Left renal cortex interstitium (tissue), 4 donors: Measurements from ENCODE around the gene VPS18. TPM values are rescaled to one million over a fixed set of nuclear protein-coding genes. Genes with fewer than 3 reads are reported as not detected.
"Not testable (repeated sequence)": the region's sequence is repeated elsewhere in the genome, so short reads cannot be mapped to it uniquely, and the experiment has no call there.

ENCODE experiments used
- DNase-seq, 4 donors: peaks; one replicate each; pipeline ENCODE4 v3.0.0-alpha.2; 2013; ENCODE audit warnings: low read depth in 4 of 4, low spot score in 2 of 4, missing footprints in 1 of 4
- polyA plus RNA-seq, 4 donors: library from polyadenylated mRNA; unstranded; fragments of 120-200 nt; gene quantifications; one replicate each; pipeline ENCODE4 v1.2.1, GENCODE V29; 2013; ENCODE audit not compliant: insufficient read length in 4 of 4

The VPS18 gene
- polyA plus RNA-seq, result 10 to 100 TPM; 16.8 to 19.9 (median 18.7) TPM

GRCh38 chr15:40893733-40894680 is at the start of gene VPS18:
Gene VPS18, plus strand, starts transcription at chr15:40894450. Its CDS starts 319 bp downstream, at chr15:40894769.
- peak; percentile 81 to 95 (median 94) for DNase-seq

- DNase-seq, result no peak
Measured at GRCh38 chr15:40844696-40845030, 49.6 kb upstream of the VPS18 start.

GRCh38 chr15:40845036-40845435 is 49.2 kb upstream of the VPS18 start:
- DNase-seq, result no peak

GRCh38 chr15:40845511-40846284 is 48.6 kb upstream of the VPS18 start:
- DNase-seq, result no peak

- DNase-seq, result no peak
Measured at GRCh38 chr15:40846841-40847222, 47.4 kb upstream of the VPS18 start.

GRCh38 chr15:40847223-40847961 is 46.9 kb upstream of the VPS18 start:
- peak in 2 of 4 donors; percentile 64 to 86 for DNase-seq

- no peak for DNase-seq
Measured at GRCh38 chr15:40850576-40851112, 43.6 kb upstream of the VPS18 start.

- DNase-seq, result no peak
Measured at GRCh38 chr15:40852529-40852928, 41.7 kb upstream of the VPS18 start.

GRCh38 chr15:40853241-40853890 is 40.9 kb upstream of the VPS18 start:
- DNase-seq, result no peak

- no peak for DNase-seq
Measured at GRCh38 chr15:40854161-40854560, 40.1 kb upstream of the VPS18 start.

GRCh38 chr15:40855706-40856234 is 38.5 kb upstream of the VPS18 start:
- no peak for DNase-seq

GRCh38 chr15:40856746-40857145 is 37.5 kb upstream of the VPS18 start:
- DNase-seq, result no peak

GRCh38 chr15:40857601-40858341 is 36.5 kb upstream of the VPS18 start:
- peak in 1 of 4 donors; percentile 61 for DNase-seq

GRCh38 chr15:40858706-40859105 is 35.5 kb upstream of the VPS18 start:
- DNase-seq, result no peak

GRCh38 chr15:40859206-40859851 is 34.9 kb upstream of the VPS18 start:
- DNase-seq, result no peak

GRCh38 chr15:40861147-40861546 is 33.1 kb upstream of the VPS18 start:
- not testable (repeated sequence) for DNase-seq

- DNase-seq, result no peak
Measured at GRCh38 chr15:40863660-40864270, 30.5 kb upstream of the VPS18 start.

GRCh38 chr15:40867199-40867598 is 27.1 kb upstream of the VPS18 start:
- no peak for DNase-seq
